CD4-positive, alpha-beta T cell treated with Interleukin-6 for 4 hours (primary cell): ENCODE data around the gene ESCO1.
"Not testable (repeated sequence)": the region's sequence is repeated elsewhere in the genome, so short reads cannot be mapped to it uniquely, and the experiment has no call there.

Experiments used
- DNase-seq: peaks from one replicate; pipeline ENCODE4 v3.0.0-alpha.2; 2020; ENCODE audit warnings: mixed read lengths

ESCO1 gene

DNA sequence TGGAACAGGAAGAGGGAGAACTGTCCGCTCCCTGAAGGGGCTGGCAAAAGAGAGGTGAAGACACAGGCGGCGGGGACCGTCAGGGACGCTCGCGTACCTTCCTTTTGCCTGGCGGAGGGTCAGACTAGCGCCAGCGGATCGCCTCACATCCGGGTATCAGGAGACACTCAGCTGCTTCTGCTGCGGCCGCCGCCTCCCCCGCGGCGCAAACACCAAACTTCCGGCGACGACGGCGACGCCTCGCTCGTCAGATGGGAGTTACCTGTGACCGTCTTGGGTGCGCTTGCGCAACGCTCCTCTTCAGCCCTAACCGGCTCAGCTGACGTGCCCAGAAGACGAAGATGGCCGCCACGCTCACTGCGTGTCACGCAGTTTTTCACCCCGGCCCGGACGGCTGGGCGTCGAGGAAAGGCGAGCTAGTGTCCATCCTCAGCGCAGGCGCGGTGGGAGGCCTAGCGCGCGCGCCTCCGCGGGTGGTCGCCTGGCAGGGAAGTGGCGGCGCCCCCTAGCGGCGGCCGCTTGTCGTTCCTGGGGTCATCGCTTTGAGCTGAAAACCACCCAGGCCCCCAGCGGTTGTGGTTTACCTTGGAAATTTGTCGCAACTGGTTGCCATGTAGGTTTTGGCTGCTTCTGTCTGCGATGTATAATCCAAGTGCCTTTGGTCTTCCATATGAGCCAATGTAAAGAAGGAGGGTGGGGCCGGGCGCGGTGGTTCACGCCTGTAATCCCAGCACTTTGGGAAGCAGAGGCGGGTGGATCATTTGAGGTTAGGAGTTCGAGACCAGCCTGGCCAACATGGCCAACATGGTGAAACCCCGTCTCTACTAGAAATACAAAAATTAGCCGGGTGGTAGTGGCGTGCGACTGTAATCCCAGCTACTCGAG is at the start of gene ESCO1:
ESCO1 (minus strand) TSS at position 179 of the 885 bp plus-strand sequence. CDS start 25,861 bp downstream, outside the sequence.
- peak; percentile 93 for DNase-seq

GRCh38 chr18:21640375-21640774 is 39.9 kb upstream of the ESCO1 start:
- DNase-seq, result not testable (repeated sequence)

DNA sequence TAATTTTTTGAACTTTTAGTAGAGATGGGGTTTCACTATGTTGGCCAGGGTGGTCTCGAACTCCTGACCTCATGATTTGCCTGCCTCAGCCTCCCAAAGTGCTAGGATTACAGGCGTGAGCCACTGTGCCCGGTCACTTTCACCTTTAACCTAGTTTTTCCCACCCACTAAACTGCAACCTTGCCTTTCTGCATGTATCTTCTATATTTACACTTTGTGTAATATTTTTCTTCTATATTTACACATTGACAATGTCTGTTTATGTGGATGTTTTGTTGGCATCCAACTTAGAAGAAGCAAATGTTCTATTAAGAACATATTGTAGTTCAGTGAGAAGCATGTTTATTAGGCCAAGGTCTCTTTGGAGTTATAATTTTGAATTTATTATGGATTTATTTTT is 38.3 kb upstream of the ESCO1 start:
- DNase-seq, result no peak

DNA sequence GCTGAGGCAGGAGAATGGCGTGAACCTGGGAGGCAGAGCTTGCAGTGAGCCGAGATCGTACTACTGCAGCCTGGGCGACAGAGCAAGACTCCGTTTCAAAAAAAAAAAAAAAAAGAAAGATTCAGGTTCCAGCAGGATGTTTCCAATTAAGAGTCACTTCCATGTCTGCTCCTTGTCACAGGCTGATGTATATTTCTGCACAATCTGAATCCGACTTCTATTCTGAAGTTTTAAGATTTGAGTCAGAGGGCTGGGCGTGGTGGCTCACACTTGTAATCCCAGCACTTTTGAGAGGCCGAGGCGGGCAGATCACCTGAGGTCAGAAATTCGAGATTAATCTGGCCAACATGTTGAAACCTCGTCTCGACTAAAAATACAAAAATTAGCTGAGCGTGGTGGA is 36.3 kb upstream of the ESCO1 start:
- no peak for DNase-seq

GRCh38 chr18:21634588-21635199 is 34.2 kb upstream of the ESCO1 start:
- no peak for DNase-seq

DNA sequence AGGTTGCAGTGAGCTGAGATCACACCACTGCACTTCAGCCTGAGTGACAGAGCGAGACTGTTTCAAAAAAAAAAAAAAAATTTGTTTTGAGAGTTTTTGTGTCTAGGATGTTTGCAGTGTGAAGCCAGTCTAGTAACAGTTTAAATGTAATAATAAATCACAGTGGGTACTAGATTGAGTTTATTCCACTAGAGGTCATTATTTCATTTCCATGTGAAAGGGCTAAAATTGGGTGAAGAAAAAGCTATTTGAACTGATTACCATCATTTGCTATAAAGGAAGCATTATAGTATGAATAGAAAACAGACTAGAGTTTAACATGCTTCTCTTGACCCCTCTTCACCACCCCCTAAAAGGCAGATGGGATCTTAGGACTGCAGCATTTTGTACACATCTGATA is 31.9 kb upstream of the ESCO1 start:
- no peak for DNase-seq

- DNase-seq, result no peak
These were observed 28.8 kb upstream of the ESCO1 start for GRCh38 chr18:21629089-21629832.

DNA sequence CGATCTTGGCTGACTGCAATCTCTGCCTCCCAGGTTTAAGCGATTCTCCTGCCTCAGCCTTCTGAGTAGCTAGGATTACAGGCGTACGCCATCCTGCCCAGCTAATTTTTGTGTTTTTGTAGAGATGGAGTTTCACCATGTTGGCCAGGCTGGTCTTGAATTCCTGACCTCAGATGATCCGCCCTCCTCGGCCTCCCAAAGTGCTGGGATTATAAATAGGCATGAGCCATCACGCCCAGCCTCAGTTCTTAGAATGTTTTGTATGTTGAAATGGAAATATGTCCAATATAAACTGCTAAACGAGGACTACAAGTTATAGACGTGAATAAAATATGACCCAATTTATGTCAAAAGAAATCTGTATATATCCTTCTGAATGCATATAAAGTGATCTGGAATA is 21.1 kb upstream of the ESCO1 start:
- DNase-seq, result not testable (repeated sequence)

GRCh38 chr18:21612125-21613039 is 11.9 kb upstream of the ESCO1 start, which contains the start of gene SNRPD1:
Gene SNRPD1, plus strand, starts transcription at chr18:21612314. Its CDS starts 116 bp downstream, at chr18:21612430.
- DNase-seq, result peak; percentile 87

GRCh38 chr18:21611401-21612124 is 11.1 kb upstream of the ESCO1 start:
- not testable (repeated sequence) for DNase-seq

- no peak for DNase-seq
These were observed 4.7 kb upstream of the ESCO1 start for GRCh38 chr18:21605213-21605612.

DNA sequence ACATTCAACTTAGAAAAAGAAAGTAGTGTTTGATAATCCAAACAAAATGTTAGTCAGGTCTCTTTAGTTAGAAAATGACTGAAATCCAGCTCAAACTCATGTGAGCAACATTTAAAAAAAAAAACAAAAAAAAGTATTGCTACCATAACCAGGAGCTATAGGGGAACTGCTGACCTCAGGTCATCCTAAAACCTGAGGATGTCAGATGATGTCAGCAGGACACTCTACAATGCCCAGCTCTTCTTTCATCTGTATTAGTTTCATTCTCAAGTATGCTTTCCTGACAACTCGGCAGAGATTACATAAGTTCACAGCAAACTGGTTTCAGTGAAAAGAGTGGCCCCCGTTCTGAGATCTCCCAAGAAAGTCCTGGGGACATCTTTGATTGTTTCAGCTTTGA is 4.2 kb upstream of the ESCO1 start:
- no peak for DNase-seq

GRCh38 chr18:21602299-21602587 is 1.7 kb upstream of the ESCO1 start:
- no peak for DNase-seq

GRCh38 chr18:21599585-21600525 is 649 bp downstream of the ESCO1 start:
- peak; percentile 17 for DNase-seq

DNA sequence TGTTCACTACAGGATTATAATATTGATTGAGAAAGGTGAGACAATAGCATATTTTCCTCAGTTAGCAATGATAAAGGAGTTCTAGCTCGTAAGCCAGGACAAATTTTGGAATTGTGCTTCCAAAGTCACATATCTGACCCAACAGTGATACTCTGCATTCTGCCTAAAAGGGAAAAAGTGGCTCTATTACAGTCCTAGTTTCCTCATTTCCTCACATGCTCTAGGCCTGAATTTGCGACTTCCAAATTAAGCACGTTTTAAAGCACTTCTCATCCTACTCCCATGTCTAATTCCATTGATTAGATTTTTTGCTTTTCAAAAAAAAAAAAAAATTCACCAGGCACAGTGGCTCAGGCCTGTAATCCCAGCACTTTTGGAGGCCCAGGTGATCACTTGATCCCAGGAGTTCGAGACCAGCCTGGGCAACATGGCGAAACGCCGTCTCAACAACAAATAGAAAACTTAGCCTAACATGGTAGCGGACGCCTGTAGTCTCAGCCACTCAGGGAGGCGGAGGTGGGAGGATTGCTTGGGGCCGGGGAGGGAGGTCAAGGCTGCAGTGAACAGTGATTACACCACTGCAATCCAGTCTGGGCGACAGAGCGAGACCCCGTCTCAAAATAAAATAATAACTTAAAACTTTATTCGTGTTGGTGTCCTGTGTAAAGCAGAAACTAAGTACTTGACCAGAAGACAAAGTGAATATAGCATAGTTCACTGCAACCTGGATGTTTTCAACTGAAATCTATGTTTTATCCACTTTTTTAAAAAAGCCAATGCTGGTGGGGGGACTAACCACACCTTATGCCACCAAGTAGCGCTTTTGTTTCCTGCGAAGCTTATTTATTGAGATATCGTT is 1.5 kb downstream of the ESCO1 start:
- DNase-seq, result no peak

DNA sequence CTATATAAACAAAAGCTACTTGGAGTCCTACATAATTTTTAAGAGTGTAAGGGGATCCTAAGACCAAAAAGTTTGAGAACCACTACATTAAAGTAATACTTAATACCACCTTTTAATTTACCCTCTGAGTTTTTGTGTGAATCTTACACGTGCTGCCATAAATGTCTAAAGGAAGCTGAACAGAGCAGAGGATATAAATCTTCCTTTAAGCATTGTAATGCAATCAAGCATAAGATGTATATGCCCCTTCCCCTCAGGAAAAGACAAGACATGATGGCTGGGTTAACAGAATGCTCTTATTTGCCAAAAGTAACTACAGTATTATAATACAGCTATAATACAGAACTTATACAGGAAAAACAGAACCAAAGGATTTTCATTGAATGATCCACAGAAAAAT is 2.9 kb downstream of the ESCO1 start:
- no peak for DNase-seq

- DNase-seq, result no peak
These were observed 6.8 kb downstream of the ESCO1 start for GRCh38 chr18:21593540-21594257.

GRCh38 chr18:21592361-21592760 is 8.1 kb downstream of the ESCO1 start:
- not testable (repeated sequence) for DNase-seq

DNA sequence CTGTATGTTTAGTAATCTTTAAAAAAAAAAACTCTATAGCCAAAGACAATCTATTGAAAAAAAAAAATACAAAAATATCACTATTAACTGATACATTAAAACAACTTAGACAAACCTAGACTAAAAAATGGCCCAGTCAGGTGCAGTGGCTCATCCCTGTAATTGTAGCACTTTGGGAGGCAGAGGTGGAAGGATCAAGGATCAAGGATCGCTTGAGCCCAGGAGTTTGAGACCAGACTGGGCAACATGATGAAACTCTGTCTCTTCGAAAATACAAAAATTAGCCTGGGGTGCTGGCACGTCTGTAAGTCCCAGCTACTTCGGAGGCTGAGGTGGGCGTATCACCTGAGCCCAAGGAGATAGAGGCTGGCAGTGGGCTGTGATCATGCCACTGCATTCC is 16.1 kb downstream of the ESCO1 start:
- DNase-seq, result no peak
